GM18520 (cell line): ENCODE results near the gene HCLS1.
A peak's percentile ranks its signal among the peaks of the same experiment; 100 is the strongest.
"Not testable (repeated sequence)": the region's sequence is repeated elsewhere in the genome, so short reads cannot be mapped to it uniquely, and the experiment has no call there.

Source experiments
- ATAC-seq: cut with Tn5 transposase; IDR thresholded peaks from one replicate; pipeline ENCODE4 v1.9.1; 2021; ENCODE audit not compliant: unreplicated experiment

The HCLS1 gene, protein sequence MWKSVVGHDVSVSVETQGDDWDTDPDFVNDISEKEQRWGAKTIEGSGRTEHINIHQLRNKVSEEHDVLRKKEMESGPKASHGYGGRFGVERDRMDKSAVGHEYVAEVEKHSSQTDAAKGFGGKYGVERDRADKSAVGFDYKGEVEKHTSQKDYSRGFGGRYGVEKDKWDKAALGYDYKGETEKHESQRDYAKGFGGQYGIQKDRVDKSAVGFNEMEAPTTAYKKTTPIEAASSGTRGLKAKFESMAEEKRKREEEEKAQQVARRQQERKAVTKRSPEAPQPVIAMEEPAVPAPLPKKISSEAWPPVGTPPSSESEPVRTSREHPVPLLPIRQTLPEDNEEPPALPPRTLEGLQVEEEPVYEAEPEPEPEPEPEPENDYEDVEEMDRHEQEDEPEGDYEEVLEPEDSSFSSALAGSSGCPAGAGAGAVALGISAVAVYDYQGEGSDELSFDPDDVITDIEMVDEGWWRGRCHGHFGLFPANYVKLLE

DNA sequence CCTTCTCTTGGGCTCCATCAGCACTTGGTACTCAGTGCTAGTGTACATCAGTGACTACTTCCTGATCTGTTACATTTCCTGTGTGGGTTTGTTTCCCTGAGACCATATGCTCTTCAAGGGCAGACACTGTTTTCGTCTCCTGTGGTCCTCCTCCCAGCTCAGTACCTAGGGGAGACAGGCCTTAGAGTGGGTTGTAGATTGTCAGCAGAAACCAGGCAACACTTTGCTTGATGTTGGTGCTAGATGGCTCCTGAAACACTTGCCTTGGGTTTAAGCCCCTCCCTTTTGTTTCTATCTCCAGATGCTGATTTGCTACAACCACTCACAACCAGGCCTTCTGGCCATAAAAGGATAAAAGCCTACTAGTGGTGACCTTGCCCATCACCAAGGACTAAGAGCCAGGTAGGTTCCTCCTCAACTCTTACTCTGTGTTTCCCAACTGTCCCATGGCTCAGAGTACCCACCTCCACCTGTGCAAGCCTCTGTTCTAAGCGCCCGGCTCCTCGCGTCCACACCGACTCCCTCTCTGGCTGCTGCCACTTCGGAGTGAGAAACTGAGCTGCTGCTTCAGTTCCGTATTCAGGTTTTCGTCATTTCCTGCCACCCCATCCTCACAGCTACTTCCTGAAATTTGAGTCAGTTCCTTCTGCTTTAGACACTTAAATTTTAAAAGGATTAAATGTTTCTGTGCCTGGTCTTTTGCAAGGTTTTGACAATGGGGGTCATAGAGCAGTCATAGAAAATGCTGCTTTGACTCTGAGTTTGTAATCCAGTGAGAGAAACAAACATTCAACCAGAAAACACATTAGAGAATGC, at the start of gene HCLS1:
Gene HCLS1, minus strand, starts transcription at position 548 of the 816 bp plus-strand sequence. CDS start 2,556 bp downstream, outside the sequence.
- ATAC-seq = peak; percentile 67

DNA sequence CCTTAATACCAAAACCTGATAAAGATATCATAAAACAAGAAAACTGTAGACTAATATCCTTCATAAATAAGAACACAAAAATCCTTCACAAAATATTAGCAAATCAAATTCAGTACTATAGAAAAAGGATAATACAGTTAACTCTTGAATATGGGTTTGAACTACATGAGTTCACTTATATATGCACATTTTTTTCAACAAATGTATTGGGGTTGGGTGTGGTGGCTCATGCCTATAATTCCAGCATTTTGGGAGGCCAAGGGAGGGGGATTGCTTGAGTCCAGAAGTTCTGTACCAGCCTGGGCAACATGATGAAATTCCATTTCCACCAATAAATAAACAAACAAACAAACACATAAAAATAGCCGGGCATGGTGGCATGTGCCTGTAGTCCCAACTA, 49.6 kb upstream of the HCLS1 start:
- ATAC-seq = no peak

DNA sequence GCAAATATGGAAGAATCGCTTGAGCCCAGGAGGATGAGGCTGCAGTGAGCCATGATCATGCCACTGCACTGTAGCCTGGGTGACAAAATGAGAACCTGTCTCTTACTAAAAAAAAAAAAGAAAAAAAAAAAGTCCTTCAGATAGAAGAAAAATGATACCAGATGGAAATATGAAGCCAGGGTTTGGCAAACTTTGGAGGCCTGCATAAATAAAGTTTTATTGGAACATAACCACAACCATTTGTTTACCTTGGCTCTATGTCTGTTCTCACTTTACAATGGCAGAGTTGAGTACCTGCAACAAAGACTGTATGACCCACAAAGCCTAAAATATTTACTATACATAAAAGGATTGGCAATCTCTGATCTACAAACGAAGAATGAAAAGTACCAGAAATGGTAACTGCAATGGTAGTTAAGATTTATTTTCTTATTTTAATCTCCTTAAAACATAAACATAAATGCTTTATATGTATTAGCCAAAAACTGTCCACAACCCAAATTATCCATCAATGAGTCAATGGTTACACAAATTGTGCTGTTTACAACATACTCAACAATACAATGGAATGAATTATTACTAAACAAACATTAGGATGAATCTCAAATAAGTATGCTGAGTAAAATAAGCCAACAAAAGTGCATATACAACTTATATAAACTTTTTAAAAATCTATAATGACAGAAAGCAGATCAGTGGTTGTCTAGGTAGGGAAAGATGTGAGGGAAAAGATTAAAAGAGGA, 47.0 kb upstream of the HCLS1 start:
- no peak for ATAC-seq

DNA sequence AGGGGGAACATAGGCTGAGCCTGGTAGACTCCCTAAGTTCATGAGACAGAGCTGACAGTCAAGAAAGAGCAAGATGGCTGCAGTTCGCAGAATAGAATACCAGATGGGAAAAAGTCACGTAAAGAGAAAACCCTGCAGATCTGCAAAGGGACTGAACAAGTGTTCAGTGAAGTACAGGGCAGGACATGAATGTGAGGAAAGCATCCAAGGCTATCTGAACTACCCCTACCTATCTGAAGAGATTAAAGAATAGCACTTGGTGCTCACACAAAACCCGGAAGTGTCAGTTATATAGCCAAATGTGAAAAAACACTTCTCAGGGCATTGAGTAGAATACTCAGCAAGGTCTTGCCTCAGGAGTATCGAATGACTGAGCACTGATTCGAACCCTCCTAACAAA, 44.8 kb upstream of the HCLS1 start:
- no peak for ATAC-seq

DNA sequence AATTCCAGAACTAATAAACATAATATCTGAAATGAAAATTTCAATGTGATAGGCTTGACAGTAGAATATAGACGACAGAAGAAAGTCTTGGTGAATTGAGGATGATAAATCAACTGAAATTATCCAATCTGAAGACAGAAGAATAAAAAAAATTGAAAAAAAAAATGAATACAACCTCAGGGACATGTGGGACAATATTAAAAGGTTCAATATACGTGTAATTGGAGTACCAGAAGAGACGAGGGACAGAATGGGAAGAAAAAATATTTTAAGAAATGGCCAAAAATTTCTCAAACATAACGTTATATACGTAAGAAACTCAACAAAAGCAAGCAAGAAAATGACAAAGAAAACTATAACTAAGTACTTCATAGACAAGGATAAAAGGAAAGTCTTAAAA, 43.3 kb upstream of the HCLS1 start:
- ATAC-seq = no peak

DNA sequence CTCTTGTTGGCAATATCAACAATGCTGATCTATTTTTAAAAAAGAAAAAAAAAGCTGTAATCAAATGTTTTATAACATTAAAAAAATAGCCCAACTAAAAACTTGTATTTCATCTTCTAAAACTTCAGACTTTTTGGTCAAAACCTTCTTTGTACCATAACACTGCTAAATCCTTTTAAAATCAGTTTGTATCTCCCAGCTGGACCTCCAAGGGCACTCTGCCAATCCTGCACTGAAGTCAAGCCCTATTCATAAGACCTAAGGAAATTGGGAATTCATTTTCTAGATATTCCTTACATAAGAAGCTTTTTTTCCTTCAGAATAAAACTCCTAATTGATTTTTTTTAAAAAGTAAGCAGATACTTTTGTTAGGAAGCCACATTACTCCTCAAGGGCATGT, 38.2 kb upstream of the HCLS1 start:
- ATAC-seq = no peak

DNA sequence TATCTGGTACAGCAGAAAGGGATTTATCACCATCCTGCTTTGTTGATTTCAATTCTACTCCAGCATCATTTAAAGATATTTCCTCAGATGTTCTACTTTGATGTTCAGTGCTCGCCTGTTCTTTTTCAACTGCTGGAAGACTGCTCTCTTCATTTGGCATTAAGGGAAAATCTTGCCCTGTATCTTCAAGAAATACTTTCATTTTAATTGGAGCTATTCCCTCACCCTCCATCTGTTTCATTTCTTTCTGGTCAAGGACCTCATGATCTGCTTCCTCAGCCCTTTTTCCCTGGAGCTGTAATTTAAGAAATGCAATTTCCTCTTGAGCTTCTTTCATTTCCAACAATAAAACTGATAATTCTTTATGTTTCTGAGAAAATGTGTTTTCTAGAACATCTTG, 37.8 kb upstream of the HCLS1 start:
- no peak for ATAC-seq

DNA sequence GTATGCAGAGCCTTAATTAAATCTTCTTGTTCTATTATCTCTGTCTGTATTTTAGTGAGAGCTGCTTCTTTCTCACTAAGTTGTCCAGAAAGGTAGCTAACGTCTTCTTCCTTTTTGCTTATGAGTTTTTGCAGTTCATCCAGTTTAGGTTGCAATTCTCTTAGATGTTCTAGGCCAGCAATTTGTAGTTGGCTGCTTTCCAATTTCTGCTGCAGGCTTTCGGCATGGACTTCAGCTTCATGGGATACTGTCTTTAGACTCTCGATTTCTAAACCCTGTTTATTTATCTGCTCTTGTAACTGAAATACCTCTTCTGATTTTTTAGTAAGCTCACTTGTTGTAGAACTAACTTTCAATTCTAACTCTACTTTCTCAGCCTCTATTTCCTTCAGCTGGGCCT, 35.5 kb upstream of the HCLS1 start:
- ATAC-seq = no peak

DNA sequence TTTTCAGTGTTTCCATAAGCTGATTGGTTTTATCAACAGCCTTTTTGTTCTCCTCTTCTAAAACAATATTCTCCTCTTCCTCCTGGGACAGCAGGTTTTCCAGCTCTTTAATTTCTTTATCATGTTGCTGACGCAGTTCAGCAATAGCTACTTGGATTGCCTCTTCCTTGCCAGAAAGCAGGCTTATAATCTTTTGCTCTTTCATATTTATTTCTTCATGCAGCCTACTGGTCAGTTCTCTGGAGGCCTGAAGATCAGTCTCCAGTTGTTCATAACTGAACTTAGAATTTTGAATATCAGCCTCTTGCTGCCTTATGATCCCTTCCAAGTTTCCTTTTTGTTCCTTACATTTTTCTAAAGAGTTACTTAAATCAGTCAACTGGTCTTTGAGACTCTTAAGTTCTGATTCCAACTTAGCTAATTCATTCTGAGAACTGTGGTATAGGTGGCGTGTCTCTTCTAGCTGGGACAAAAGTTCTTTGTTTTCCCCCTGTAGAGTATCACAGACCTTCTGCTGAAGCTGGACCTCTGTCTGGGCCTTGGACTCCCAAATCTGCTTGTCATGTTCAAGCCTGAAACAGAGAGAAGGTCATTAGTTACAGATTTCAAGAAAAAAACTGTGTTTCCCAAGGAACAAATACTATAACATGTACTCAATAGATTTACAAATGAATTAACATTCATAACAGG, 31.5 kb upstream of the HCLS1 start:
- no peak for ATAC-seq

DNA sequence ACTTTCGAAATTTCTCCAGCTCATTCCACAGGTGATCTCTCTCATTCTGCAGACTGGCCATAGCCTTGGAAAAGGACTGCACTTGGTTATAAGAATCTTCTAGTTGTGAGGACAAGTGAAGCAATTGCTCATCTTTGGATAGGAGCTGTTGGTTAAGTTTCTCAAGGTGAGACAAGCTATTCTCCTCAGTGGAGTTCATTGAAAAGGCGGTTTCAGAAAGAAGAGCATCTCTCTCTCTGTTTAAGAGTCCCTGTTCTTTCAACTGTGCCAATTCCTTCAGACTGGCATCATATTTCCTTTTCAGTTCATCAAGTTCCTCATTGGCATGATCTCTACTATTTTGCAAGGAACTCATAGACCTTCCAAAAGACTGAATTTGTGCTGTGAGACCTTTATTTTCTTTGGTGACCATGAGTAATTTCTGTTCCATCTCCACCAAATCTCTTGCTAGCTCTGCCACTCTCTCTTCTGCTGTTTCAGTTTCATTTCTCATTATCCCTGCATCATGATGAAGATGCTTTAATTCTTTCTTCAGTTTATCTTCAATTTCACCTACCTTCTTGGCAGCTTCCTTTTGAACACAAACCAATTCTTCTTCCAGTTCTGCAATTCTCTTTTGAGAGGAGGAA, 30.2 kb upstream of the HCLS1 start:
- ATAC-seq = peak; percentile 49

DNA sequence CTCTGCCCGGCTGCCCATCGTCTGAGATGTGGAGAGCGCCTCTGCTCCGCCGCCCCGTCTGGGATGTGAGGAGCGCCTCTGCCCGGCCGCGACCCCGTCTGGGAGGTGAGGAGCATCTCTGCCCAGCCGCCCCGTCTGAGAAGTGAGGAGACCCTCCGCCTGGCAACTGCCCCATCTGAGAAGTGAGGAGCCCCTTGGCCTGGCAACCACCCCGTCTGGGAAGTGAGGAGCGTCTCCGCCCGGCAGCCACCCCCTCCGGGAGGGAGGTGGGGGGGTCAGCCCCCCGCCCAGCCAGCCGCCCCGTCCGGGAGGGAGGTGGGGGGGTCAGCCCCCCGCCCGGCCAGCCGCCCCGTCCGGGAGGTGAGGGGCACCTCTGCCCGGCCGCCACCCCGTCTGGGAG, 28.0 kb upstream of the HCLS1 start:
- not testable (repeated sequence) for ATAC-seq

DNA sequence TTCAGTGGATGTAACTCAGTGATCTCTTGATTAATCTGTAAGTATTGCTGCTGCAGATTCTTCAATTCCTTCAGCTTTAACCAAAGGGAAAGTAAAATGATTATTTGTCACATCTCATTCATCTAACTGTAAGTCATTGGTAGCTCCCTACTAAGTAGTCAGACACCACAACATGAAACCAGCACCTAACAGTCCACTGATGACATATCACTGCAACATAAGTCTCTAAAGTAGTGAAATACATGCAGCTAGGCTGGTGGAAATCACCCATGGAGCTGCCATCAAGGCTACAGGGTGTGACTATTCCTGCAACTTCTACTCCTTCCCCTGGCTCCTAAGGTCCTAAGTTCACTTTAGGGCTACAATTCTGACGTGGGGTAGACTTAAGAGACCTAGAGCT, 21.1 kb upstream of the HCLS1 start:
- ATAC-seq = no peak

DNA sequence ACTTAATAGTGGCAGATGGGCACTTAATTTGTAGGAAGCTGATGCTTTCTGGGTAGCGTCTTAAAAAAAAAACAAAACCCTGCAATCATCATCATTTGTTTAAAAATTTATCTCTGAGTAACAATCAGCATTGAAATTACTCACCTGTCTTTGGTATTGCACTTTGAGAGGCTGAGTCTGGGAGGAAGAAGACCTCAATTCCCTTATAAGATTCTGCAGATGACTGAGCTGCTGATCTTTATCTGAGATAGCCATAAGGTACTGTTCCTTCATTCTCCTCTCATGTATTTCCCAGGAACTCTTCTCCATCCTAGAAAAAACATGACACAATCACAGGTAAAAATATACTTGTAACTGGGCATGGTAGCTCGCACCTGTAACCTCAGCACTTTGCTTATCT, 16.4 kb upstream of the HCLS1 start:
- no peak for ATAC-seq

DNA sequence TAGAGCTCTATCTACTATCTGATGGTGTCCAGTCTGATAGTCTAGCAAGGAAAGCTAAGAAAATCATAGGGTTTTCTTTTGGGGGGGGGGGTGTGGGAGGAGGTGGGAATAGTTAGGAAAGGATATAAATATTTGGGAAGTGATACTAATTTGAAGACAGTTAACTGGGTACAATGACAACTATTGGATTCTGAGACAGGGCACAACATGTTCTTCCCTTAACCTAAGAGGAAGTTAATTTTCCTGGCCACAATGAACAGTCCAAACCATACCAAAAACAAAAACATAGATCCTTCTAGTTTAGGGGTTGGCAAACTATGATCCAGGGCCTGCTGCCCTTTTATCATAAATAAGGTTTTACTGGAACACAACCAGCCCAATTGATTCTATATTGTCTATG, 10.0 kb upstream of the HCLS1 start:
- ATAC-seq = no peak

DNA sequence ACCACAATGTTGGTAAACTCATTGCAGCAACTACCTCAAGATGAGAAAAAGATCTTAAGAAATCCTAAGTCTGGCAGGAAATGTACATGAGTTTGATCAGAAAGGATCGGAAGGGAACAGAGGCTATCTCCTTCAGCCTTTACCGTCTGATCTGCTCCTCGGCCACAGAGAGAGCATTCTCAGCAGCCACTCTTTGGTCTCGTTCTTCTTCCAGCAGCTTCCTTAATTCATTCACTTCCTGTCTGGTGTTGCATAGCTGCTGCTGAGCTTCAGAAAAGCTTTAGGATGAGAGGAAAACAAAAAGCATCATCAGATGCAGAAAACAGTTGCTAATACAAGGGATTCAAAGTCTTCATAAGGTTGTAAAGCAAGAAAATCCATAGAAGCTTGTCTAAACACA, 6.6 kb upstream of the HCLS1 start:
- ATAC-seq = no peak

DNA sequence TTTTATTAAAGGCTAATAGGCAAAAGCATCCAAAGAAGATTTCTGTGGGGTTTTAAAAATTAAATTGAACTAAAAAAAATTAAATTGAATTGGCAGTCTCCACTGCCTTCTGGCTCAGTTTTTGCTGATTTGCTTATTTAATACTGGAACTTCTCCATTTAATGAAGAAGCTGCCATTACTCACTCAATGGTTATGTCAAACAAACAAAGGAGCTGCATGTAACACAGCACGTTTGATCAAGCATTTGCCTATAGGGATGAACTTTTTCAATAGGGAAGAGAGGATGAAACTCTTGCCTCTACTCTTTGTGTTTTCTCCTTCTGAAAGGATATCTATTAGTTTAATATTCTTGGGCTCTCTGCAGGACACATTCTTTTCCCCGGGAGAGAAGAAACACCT, 4.8 kb upstream of the HCLS1 start:
- ATAC-seq = no peak

DNA sequence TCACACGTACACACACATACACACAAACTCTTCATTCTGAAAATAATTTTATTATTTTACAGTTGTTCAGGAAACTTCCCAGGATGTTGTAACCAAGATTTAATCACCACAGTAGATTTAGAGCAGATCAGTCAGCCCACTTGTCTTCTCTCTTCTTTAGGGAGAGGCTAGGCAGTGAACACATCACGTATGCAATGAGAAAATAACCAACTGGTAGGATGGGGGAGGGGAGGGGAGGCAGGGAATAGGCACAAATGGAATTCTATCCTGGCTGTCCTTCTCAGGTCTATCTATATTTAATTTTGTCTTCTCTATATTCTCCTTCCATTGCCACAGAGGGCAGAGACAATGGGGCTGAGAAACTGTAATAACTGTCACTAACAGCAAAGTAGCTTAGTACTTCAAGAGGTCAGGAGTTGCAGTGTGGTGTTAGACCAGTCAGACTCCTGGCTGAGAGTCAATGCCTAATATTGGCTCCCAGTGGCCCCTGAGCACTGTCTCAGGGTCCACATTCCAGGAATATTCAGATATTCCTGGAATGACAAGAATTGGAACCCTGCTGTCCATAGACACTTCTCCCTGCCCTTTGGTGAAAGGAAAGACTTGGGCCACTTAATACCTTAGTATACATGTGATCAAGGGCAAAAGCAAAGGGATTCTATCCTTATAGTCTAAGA, 2.6 kb upstream of the HCLS1 start:
- ATAC-seq = no peak

DNA sequence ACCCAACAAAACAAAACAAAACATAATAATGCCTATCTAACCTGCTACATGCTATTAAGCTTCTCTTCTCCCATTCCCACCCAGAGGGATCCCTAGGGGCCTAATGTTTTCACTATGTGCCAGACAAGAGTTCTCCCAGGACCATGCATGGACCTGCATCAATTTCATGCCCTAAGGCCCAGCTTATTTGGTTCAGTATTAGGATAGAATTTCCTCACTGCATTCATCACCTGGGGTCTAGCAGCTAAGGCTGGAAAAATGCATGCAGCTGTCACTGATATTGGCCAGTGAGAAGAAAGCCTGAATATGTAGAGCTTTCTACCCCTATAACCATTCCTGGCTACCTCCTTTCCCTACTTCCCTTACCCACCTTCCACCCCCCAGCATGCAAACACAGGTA, 2.0 kb upstream of the HCLS1 start:
- ATAC-seq = no peak

DNA sequence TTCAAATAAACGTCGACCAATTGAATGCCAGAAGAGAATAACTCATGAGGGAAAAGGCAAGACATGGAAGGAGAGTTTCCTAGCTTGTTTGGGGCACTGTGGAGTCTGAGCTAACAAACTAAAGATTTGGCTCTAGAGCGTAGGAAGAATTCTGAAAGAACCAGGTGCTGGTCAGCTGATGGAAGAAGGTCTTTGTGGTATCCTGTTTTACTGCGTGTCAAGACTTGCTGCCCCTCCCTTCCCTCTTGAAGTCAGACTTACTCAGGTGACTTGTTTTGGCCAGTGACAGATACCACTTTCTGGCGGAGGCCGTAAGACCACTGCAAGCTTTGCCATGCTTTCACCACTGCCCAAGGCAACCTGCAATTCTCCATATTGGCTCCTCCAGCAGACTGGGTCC, 673 bp upstream of the HCLS1 start:
- no peak for ATAC-seq

DNA sequence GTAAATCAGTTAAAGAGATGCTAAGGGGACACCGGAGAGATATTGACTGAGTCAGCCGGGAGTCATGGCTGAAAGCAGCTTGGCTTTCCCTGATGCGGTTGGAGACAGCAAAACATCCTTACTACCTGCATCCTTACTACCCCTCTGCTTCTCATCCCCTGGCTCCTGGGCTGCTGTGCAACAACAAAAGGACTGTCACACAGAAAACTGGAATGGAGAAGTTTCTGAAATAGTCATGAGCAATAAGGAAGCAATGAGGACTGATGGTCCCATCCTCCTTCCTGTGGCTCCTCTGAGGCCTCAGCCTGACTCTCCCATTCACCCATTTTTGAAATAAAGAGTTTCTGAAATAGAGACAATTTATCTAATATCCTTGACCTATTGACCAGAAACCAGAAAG, 1.1 kb downstream of the HCLS1 start:
- ATAC-seq = no peak
